Stomach (tissue), 4 donors: ENCODE measurements around the gene RPL36AL.

ENCODE experiments used
- CTCF ChIP-seq, 7 experiments: fragments of 450-650 bp in 4 of 7; fragments of 200-600 bp in 3 of 7; sonication (generic) in 3 of 7; IDR thresholded peaks; one replicate each; pipeline ENCODE4 v1.5.1; 2016 to 2019; ENCODE audit warnings: antibody characterized with exemption in 7 of 7, control low read depth in 2 of 7, mild to moderate bottlenecking in 1 of 7
- POLR2AphosphoS5 ChIP-seq, 3 donors: sonication (generic); formaldehyde crosslinking; IDR thresholded peaks; one replicate each; pipeline ENCODE4 v1.6.1; 2016; ENCODE audit warnings: antibody characterized with exemption in 3 of 3

DNA sequence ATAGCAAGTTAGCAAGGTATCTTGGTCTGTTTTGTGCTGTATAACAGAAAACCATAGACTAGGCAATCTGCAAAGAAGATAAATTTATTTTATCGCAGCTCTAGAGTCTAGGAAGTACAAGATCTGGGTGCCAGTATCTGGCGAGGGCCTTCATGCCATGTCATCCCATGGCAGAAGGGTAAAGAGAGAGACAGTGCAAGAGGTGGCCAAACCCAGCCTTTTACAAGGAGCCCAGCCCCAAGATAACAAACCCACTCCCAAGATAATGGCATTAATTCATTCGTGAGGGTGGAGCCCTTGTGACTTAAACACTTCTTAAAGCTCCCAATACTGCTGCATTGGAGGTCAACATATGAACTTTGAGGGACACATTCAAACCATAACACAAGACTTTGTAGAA, 51.1 kb downstream of the RPL36AL start:
- TF ChIP-seq CTCF (IDR thresholded peaks at IDR 0.05) (no peak), POLR2AphosphoS5 (IDR thresholded peaks at IDR 0.05) (no peak)
